IgD-negative memory B cell (primary cell): ENCODE measurements around the gene ESYT2. TPM values are rescaled to one million over a fixed set of nuclear protein-coding genes. Genes with fewer than 3 reads are reported as not detected.
A peak's percentile ranks its signal among the peaks of the same experiment; 100 is the strongest.

Experiments used
- H3K27ac Mint-ChIP-seq, 3 donors: one replicate each; pipeline ENCODE4 v1.8.0; 2020 to 2022; ENCODE audit warnings: mild to moderate bottlenecking in 3 of 3, mixed read lengths in 3 of 3, moderate library complexity in 1 of 3
- H3K27me3 Mint-ChIP-seq: one replicate; pipeline ENCODE4 v1.8.0; 2021; ENCODE audit warnings: mixed read lengths
- H3K36me3 Mint-ChIP-seq: one replicate; pipeline ENCODE4 v1.8.0; 2020; ENCODE audit warnings: mild to moderate bottlenecking, mixed read lengths
- H3K4me1 Mint-ChIP-seq, 3 donors: one replicate each; pipeline ENCODE4 v1.8.0; 2020 to 2022; ENCODE audit warnings: mixed read lengths in 3 of 3, mild to moderate bottlenecking in 1 of 3
- H3K4me3 Mint-ChIP-seq, 4 donors: one replicate each; pipeline ENCODE4 v1.8.0; 2020 to 2022; ENCODE audit warnings: mild to moderate bottlenecking in 4 of 4, mixed read lengths in 4 of 4, moderate library complexity in 3 of 4
- H3K9me3 Mint-ChIP-seq, 3 donors: one replicate each; pipeline ENCODE4 v1.8.0; 2020 to 2021; ENCODE audit warnings: mixed read lengths in 3 of 3, mild to moderate bottlenecking in 1 of 3
- polyA plus RNA-seq: library from polyadenylated mRNA; unstranded; fragments of 300-500 nt; fragmentation: Illumina TruSeq; gene quantifications from one replicate; pipeline ENCODE4 v1.2.3, GENCODE V29; 2021

The ESYT2 gene
- polyA plus RNA-seq, 1 donor from 2014 or later, result 13.2 TPM

DNA sequence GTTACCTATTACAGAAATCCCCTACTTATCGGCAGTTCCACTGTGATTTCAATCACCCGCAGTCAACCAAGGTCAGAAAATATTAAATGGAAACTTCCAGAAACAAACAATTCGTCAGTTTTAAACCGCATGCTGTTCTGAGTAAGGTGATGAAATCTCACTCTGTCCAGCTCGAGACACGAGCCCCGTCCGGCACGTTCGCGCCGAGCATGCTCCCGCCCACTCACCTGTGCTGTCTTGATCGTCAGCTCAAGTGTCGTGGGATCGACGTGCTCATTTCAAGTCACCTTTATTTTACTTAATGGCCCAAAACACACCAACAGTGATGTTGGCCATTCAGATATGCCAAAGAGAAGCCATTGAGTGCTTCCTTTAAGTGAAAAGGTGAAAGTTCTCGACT, 21.2 kb downstream of the ESYT2 start:
- peak overlapping the region in 1 of 3 donors; percentile 77 for H3K27ac Mint-ChIP-seq
- H3K36me3 Mint-ChIP-seq, result peaks cover 7% of the 10 kb centered on the region
- peaks cover 0 to 2% (median 0%) of the 10 kb centered on the region in 3 donors for H3K9me3 Mint-ChIP-seq
- H3K4me1 Mint-ChIP-seq, result peaks cover 22 to 34% (median 27%) of the 10 kb centered on the region in 3 donors
- H3K27me3 Mint-ChIP-seq, result no peaks in the 10 kb centered on the region
- no peak overlapping the region for H3K4me3 Mint-ChIP-seq

GRCh38 chr7:158805937-158806336, 23.4 kb downstream of the ESYT2 start:
- H3K4me1 Mint-ChIP-seq, result peaks cover 15 to 16% (median 15%) of the 10 kb centered on the region in 3 donors
- H3K27ac Mint-ChIP-seq, result peak overlapping the region in 1 of 3 donors; percentile 12
- no peaks in the 10 kb centered on the region for H3K27me3 Mint-ChIP-seq
- H3K9me3 Mint-ChIP-seq, result peaks cover 0 to 2% (median 0%) of the 10 kb centered on the region in 3 donors
- H3K36me3 Mint-ChIP-seq, result peaks cover 7% of the 10 kb centered on the region
- no peak overlapping the region for H3K4me3 Mint-ChIP-seq

GRCh38 chr7:158805414-158805813, 23.9 kb downstream of the ESYT2 start:
- H3K36me3 Mint-ChIP-seq, result peaks cover 7% of the 10 kb centered on the region
- H3K4me3 Mint-ChIP-seq, result no peak overlapping the region
- peaks cover 10 to 12% (median 10%) of the 10 kb centered on the region in 3 donors for H3K4me1 Mint-ChIP-seq
- H3K9me3 Mint-ChIP-seq, result peaks cover 0 to 2% (median 0%) of the 10 kb centered on the region in 3 donors
- no peaks in the 10 kb centered on the region for H3K27me3 Mint-ChIP-seq
- no peak overlapping the region for H3K27ac Mint-ChIP-seq

- peaks cover 0 to 2% (median 0%) of the 10 kb centered on the region in 3 donors for H3K9me3 Mint-ChIP-seq
- H3K36me3 Mint-ChIP-seq, result peaks cover 6% of the 10 kb centered on the region
- no peaks in the 10 kb centered on the region for H3K27me3 Mint-ChIP-seq
- peak overlapping the region in 1 of 4 donors; percentile 54 for H3K4me3 Mint-ChIP-seq
- peaks cover under 1 to 4% (median under 1%) of the 10 kb centered on the region in 3 donors for H3K4me1 Mint-ChIP-seq
- no peak overlapping the region for H3K27ac Mint-ChIP-seq
Observed at GRCh38 chr7:158804335-158804734, 25.0 kb downstream of the ESYT2 start.

- H3K36me3 Mint-ChIP-seq, result peaks cover 6% of the 10 kb centered on the region
- H3K4me1 Mint-ChIP-seq, result peaks cover 0 to 5% (median 5%) of the 10 kb centered on the region in 3 donors
- no peaks in the 10 kb centered on the region for H3K27me3 Mint-ChIP-seq
- H3K4me3 Mint-ChIP-seq, result no peak overlapping the region
- peaks cover 0 to 2% (median 0%) of the 10 kb centered on the region in 3 donors for H3K9me3 Mint-ChIP-seq
- peak overlapping the region in 1 of 3 donors; percentile 73 for H3K27ac Mint-ChIP-seq
Observed at GRCh38 chr7:158803367-158803969, 25.8 kb downstream of the ESYT2 start.

DNA sequence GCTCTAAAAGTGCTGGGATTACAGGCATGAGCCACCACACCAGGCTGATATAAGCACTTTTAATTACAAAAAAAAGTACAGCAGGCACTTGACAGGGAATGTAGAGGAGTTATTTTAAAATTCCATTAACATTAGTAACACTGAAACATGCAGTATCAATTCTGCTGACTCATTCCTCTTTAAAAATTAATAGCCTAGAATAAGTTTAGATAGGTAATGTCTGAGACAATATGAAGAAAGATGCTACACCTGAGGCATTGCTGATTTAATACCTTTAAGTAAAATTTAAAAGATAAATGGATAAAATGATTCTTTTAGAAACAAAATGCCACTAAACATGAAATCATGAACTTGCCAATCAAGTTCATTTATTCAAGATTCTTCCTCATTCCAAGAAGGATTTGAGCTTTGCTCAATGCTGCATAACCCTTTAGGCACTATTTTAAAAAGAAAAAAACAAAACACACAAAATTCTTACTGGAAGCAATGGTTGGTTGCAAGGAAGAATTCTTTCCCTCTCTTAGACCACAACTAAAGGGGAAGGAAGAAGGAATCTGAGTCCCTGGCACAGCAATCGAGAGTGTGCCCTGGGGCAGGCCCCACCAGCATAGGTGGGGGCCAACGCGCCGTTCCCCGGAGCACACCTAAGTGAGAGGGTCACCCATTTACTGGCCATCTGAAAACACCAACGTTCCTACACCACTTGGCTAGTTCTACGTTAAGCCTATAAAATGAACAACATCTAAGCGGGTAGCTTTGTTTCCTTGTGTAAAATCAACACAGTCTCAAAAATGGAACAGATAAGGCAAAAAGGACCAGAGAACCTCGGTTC, 26.6 kb downstream of the ESYT2 start:
- H3K4me3 Mint-ChIP-seq, result no peak overlapping the region
- H3K36me3 Mint-ChIP-seq, result peaks cover 6% of the 10 kb centered on the region
- H3K27me3 Mint-ChIP-seq, result no peaks in the 10 kb centered on the region
- peaks cover 0 to 2% (median 0%) of the 10 kb centered on the region in 3 donors for H3K9me3 Mint-ChIP-seq
- H3K27ac Mint-ChIP-seq, result peak overlapping the region in 1 of 3 donors; percentile 43
- peaks cover 0 to 5% (median 5%) of the 10 kb centered on the region in 3 donors for H3K4me1 Mint-ChIP-seq

- H3K27me3 Mint-ChIP-seq, result no peaks in the 10 kb centered on the region
- H3K4me3 Mint-ChIP-seq, result no peak overlapping the region
- no peak overlapping the region for H3K27ac Mint-ChIP-seq
- H3K36me3 Mint-ChIP-seq, result peaks cover 6% of the 10 kb centered on the region
- peaks cover 0 to 5% (median 5%) of the 10 kb centered on the region in 3 donors for H3K4me1 Mint-ChIP-seq
- no peaks in the 10 kb centered on the region for H3K9me3 Mint-ChIP-seq
Observed at GRCh38 chr7:158798741-158799140, 30.6 kb downstream of the ESYT2 start.

- Mint-ChIP-seq H3K9me3 (no peaks in the 10 kb centered on the region), H3K27ac (peak overlapping the region in 1 of 3 donors; percentile 85), H3K4me3 (peak overlapping the region in 2 of 4 donors; percentile 28 to 61), H3K27me3 (no peaks in the 10 kb centered on the region), H3K36me3 (peaks cover 8% of the 10 kb centered on the region), H3K4me1 (peaks cover 3 to 5% (median 5%) of the 10 kb centered on the region in 3 donors)
Observed at GRCh38 chr7:158796667-158797066, 32.6 kb downstream of the ESYT2 start.

- H3K9me3 Mint-ChIP-seq, result no peaks in the 10 kb centered on the region
- H3K27me3 Mint-ChIP-seq, result no peaks in the 10 kb centered on the region
- H3K27ac Mint-ChIP-seq, result peak overlapping the region in 1 of 3 donors; percentile 53
- no peak overlapping the region for H3K4me3 Mint-ChIP-seq
- H3K4me1 Mint-ChIP-seq, result peaks cover 3 to 5% (median 5%) of the 10 kb centered on the region in 3 donors
- H3K36me3 Mint-ChIP-seq, result peaks cover 8% of the 10 kb centered on the region
Observed at GRCh38 chr7:158795272-158795671, 34.0 kb downstream of the ESYT2 start.

- no peak overlapping the region for H3K4me3 Mint-ChIP-seq
- no peaks in the 10 kb centered on the region for H3K9me3 Mint-ChIP-seq
- no peak overlapping the region for H3K27ac Mint-ChIP-seq
- H3K4me1 Mint-ChIP-seq, result peaks cover 0 to 8% (median 0%) of the 10 kb centered on the region in 3 donors
- peaks cover 2% of the 10 kb centered on the region for H3K36me3 Mint-ChIP-seq
- no peaks in the 10 kb centered on the region for H3K27me3 Mint-ChIP-seq
Observed at GRCh38 chr7:158791107-158791506, 38.2 kb downstream of the ESYT2 start.

- H3K27me3 Mint-ChIP-seq, result no peaks in the 10 kb centered on the region
- no peaks in the 10 kb centered on the region for H3K9me3 Mint-ChIP-seq
- H3K4me3 Mint-ChIP-seq, result no peak overlapping the region
- peaks cover 0 to 8% (median 0%) of the 10 kb centered on the region in 3 donors for H3K4me1 Mint-ChIP-seq
- no peak overlapping the region for H3K27ac Mint-ChIP-seq
- peaks cover 2% of the 10 kb centered on the region for H3K36me3 Mint-ChIP-seq
Observed at GRCh38 chr7:158789842-158790241, 39.5 kb downstream of the ESYT2 start.

DNA sequence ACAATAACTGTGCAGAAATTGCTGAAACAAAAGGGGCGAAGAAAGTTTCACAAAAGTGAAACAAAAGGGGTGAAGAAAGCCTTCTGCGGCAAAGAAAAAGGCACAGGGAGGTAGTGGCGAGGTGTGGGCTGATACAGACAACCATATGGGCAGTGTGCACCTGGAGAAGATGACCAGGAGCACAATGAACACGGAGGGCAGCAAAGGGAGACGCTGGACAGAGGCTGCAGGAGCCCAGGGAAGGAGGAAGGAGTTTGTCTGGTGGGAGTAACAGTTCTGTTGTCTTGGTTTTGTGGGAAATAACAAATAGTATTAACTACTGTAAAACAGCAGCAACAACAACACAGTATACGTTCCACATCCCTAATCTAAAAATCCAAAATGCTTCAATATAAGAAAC, 42.4 kb downstream of the ESYT2 start:
- Mint-ChIP-seq H3K27ac (no peak overlapping the region), H3K36me3 (no peaks in the 10 kb centered on the region), H3K27me3 (no peaks in the 10 kb centered on the region), H3K4me1 (peaks cover 0 to 5% (median 0%) of the 10 kb centered on the region in 3 donors), H3K9me3 (no peaks in the 10 kb centered on the region), H3K4me3 (no peak overlapping the region)

DNA sequence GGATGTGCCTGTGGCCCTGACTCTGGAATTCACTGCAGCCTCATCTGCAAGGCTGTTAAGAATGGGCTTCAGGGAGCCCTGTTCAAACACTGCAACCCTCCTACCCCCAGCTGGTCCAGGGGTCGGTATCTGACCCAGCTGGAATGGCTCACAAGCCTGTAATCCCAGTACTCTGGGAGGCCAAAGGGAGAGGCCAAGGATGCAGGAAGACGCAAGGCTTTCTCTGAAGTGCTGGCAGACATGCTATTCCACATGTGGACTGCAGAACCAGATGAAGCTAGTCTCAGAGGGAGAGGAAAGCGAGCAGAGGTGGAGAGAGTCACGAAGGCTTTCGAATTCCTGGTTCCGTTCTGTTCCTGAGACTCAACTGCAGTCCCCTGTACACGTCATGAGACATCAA, 45.0 kb downstream of the ESYT2 start:
- no peak overlapping the region for H3K27ac Mint-ChIP-seq
- no peaks in the 10 kb centered on the region for H3K9me3 Mint-ChIP-seq
- H3K36me3 Mint-ChIP-seq, result peaks cover 1% of the 10 kb centered on the region
- H3K4me1 Mint-ChIP-seq, result peaks cover 0 to 3% (median 0%) of the 10 kb centered on the region in 3 donors
- H3K27me3 Mint-ChIP-seq, result no peaks in the 10 kb centered on the region
- H3K4me3 Mint-ChIP-seq, result no peak overlapping the region

DNA sequence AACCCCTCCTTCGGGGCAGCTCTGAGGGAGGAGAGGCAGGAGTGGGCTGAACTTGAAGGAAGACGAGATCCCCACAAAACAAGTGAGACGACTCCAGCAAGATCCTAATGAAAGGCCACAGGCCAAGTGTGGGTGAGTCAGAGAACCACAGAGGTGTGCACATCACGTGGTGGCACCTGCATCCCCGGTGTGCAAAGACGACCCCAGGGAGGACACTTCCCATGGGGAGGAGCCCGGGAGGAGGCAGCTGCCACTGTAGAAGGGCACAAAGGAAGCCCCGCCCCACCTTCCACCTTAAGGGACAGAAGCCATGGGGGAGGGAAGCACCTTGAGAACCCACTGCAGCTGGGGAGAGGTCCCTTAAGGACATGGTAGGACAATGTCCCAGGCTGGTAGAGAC, 45.7 kb downstream of the ESYT2 start:
- no peak overlapping the region for H3K4me3 Mint-ChIP-seq
- H3K4me1 Mint-ChIP-seq, result peaks cover 0 to 3% (median 0%) of the 10 kb centered on the region in 3 donors
- no peak overlapping the region for H3K27ac Mint-ChIP-seq
- H3K36me3 Mint-ChIP-seq, result peaks cover 1% of the 10 kb centered on the region
- no peaks in the 10 kb centered on the region for H3K27me3 Mint-ChIP-seq
- H3K9me3 Mint-ChIP-seq, result no peaks in the 10 kb centered on the region

- Mint-ChIP-seq H3K27me3 (no peaks in the 10 kb centered on the region), H3K9me3 (no peaks in the 10 kb centered on the region), H3K27ac (no peak overlapping the region), H3K4me1 (peaks cover 0 to 3% (median 0%) of the 10 kb centered on the region in 3 donors), H3K36me3 (peaks cover 1% of the 10 kb centered on the region), H3K4me3 (no peak overlapping the region)
Observed at GRCh38 chr7:158782761-158783401, 46.4 kb downstream of the ESYT2 start.
